ENCODE results near the gene FAIM.

FAIM gene

DNA sequence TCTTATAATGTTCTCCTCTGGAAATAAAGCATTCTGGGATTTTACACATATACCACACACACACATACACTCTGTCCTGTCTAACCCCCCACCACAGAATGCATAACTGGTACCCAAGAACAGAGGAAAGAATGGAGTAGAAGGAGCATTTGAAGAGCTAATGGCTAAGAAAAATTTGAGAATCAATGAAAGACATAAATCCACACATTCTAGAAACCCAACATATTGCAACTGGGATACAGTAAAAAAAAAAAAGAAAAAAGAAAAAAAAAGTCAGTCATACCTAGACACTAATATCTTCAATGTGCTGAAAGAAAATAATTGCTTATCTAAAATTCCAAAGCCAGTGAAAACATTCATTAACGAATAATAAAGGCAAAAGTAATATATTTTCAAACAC, 35.4 kb upstream of the FAIM start:
- Mint-ChIP-seq H3K4me3 (no peak overlapping the region), H3K4me1 (no peaks in the 10 kb centered on the region), H3K36me3 (ENCODE audit: low read depth) (peaks cover 67% of the 10 kb centered on the region), H3K27ac (no peak overlapping the region), H3K27me3 (ENCODE audit: low read depth) (no peaks in the 10 kb centered on the region), H3K9me3 (peaks cover 35% of the 10 kb centered on the region)
- TF ChIP-seq, protein P1, sequence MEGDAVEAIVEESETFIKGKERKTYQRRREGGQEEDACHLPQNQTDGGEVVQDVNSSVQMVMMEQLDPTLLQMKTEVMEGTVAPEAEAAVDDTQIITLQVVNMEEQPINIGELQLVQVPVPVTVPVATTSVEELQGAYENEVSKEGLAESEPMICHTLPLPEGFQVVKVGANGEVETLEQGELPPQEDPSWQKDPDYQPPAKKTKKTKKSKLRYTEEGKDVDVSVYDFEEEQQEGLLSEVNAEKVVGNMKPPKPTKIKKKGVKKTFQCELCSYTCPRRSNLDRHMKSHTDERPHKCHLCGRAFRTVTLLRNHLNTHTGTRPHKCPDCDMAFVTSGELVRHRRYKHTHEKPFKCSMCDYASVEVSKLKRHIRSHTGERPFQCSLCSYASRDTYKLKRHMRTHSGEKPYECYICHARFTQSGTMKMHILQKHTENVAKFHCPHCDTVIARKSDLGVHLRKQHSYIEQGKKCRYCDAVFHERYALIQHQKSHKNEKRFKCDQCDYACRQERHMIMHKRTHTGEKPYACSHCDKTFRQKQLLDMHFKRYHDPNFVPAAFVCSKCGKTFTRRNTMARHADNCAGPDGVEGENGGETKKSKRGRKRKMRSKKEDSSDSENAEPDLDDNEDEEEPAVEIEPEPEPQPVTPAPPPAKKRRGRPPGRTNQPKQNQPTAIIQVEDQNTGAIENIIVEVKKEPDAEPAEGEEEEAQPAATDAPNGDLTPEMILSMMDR (IDR thresholded peaks at IDR 0.05; ENCODE audit: unreplicated experiment in 3 of 3): no peak

DNA sequence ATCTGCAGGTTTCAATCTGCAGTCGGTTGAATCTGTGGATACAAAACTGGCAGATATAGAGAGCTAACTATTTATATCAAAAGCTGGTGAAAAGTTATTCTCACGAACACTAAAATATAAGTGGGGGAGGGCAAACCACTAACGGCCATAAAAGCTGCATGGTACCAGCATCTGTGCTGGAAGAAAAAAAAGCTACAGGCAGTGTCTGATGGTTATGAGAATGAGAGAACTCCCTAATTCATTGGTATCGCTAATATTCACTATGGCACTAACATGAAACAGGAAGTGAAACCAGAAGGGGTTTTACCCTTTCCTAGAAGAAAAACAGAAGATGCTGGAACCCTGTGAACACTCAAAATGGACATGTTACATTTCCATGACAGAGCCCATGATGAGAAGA, 30.4 kb upstream of the FAIM start:
- Mint-ChIP-seq H3K4me1 (no peaks in the 10 kb centered on the region), H3K27me3 (ENCODE audit: low read depth) (no peaks in the 10 kb centered on the region), H3K27ac (no peak overlapping the region), H3K4me3 (no peak overlapping the region), H3K9me3 (peaks cover 31% of the 10 kb centered on the region), H3K36me3 (ENCODE audit: low read depth) (peaks cover 65% of the 10 kb centered on the region)
- TF ChIP-seq, protein P1 (IDR thresholded peaks at IDR 0.05; ENCODE audit: unreplicated experiment in 3 of 3): no peak

DNA sequence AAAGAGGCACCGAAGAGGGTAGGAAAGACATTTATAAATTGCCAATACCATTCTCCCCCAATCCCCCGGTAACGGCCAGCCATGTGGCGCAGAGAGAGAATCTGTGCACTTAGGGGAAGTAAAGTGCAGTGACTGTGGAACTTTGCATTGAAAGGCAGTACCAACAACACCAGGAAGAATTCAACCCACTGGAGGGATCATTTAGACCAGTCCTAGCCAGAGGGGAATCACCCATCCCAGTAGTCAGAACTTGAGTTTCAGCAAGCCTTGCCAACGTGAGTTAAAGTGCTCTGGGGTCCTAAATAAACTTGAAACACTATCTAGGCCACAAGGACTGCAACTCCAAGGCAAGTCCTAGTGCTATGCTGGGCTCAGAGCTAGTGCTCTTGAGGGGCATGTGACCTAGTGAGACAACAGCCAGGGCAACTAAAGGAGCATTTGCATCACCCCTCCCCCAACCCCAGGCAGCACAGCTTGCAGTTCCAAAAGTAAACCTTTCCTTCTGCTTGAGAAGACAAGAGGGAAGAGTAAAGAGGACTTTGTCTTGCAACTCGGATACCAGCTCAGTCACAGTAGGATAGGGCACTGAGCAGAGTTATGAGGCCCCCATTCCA, 29.5 kb upstream of the FAIM start:
- Mint-ChIP-seq H3K27ac (no peak overlapping the region), H3K36me3 (ENCODE audit: low read depth) (peaks cover 65% of the 10 kb centered on the region), H3K4me3 (no peak overlapping the region), H3K27me3 (ENCODE audit: low read depth) (no peaks in the 10 kb centered on the region), H3K4me1 (no peaks in the 10 kb centered on the region), H3K9me3 (peaks cover 29% of the 10 kb centered on the region)
- TF ChIP-seq, protein P1 (IDR thresholded peaks at IDR 0.05; ENCODE audit: unreplicated experiment in 3 of 3): no peak

- TF ChIP-seq, protein P1 (IDR thresholded peaks at IDR 0.05; ENCODE audit: unreplicated experiment in 3 of 3): no peak
- Mint-ChIP-seq H3K27ac (no peak overlapping the region), H3K4me1 (no peaks in the 10 kb centered on the region), H3K27me3 (ENCODE audit: low read depth) (no peaks in the 10 kb centered on the region), H3K36me3 (ENCODE audit: low read depth) (peaks cover 70% of the 10 kb centered on the region), H3K9me3 (peaks cover 25% of the 10 kb centered on the region), H3K4me3 (no peak overlapping the region)
Observed at GRCh38 chr3:138587374-138587773, 21.2 kb upstream of the FAIM start.

- Mint-ChIP-seq H3K27ac (no peak overlapping the region), H3K36me3 (ENCODE audit: low read depth) (peaks cover 61% of the 10 kb centered on the region)
Observed at GRCh38 chr3:138588445-138588844, 20.1 kb upstream of the FAIM start.

DNA sequence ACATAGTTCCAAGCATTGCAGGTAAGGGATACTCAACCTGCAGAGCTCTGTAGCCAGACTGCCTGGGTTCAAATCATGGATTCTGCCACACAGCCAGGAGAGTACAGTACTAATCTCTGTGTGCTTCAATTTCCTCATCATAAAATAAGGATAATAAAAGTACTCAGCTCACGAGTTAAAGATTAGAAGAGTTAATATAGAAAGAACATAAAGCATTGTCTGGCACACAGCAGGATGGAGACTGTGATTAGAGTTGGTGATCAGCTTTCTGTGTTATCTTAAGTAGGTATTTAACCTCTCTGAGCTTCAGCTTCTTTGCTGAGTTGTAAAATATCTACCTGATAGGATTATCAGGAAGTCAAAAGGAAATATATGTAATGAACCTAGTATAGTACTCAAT, 17.2 kb upstream of the FAIM start:
- H3K27me3 Mint-ChIP-seq (ENCODE audit: low read depth): no peaks in the 10 kb centered on the region
- H3K36me3 Mint-ChIP-seq (ENCODE audit: low read depth): peaks cover 31% of the 10 kb centered on the region
- H3K9me3 Mint-ChIP-seq: peaks cover 1% of the 10 kb centered on the region
- no peaks in the 10 kb centered on the region for H3K4me1 Mint-ChIP-seq
- no peak overlapping the region for H3K4me3 Mint-ChIP-seq
- H3K27ac Mint-ChIP-seq: no peak overlapping the region
- TF ChIP-seq, protein P1 (IDR thresholded peaks at IDR 0.05; ENCODE audit: unreplicated experiment in 3 of 3): no peak

More at GRCh38 chr3:138588445-138588844, 20.1 kb upstream of the FAIM start:
- TF ChIP-seq, protein P1 (IDR thresholded peaks at IDR 0.05; ENCODE audit: unreplicated experiment in 3 of 3): no peak
- Mint-ChIP-seq H3K4me1 (no peaks in the 10 kb centered on the region), H3K27me3 (ENCODE audit: low read depth) (no peaks in the 10 kb centered on the region), H3K9me3 (peaks cover 24% of the 10 kb centered on the region), H3K4me3 (no peak overlapping the region)

Data from nephron (organoid).